Sigmoid colon (tissue), 7 donors: ENCODE measurements around the gene C5AR1. TPM values are rescaled to one million over a fixed set of nuclear protein-coding genes. Genes with fewer than 3 reads are reported as not detected.

Experiments used
- DNase-seq: peaks from one replicate; pipeline ENCODE4 v3.0.0-alpha.2; 2019
- H3K27ac ChIP-seq, 4 donors: fragments of 200-600 bp; sonication (generic); one replicate each; pipeline ENCODE4 v1.5.1; 2016 to 2019; ENCODE audit warnings: mild to moderate bottlenecking in 1 of 4
- H3K27me3 ChIP-seq, 3 donors: fragments of 200-600 bp; sonication (generic); one replicate each; pipeline ENCODE4 v1.5.1; 2019; ENCODE audit warnings: mild to moderate bottlenecking in 1 of 3
- H3K36me3 ChIP-seq, 4 donors: fragments of 200-600 bp; sonication (generic); one replicate each; pipeline ENCODE4 v1.5.1; 2016 to 2019
- H3K4me1 ChIP-seq, 4 donors: fragments of 200-600 bp; sonication (generic); one replicate each; pipeline ENCODE4 v1.5.1; 2017 to 2019
- H3K4me3 ChIP-seq, 4 donors: fragments of 200-600 bp; sonication (generic); one replicate each; pipeline ENCODE4 v1.5.1; 2017 to 2019; ENCODE audit warnings: mild to moderate bottlenecking in 2 of 4, moderate library complexity in 1 of 4
- H3K9me3 ChIP-seq, 4 donors: fragments of 200-600 bp in 3 of 4; sonication (generic) in 3 of 4; one replicate each; pipeline versions ENCODE4 v1.5.1 to v1.6.1; 2013 to 2019
- EP300 ChIP-seq, 4 donors: sonication (generic); formaldehyde crosslinking; IDR thresholded peaks; one replicate each; pipeline ENCODE4 v1.6.1; 2017; ENCODE audit warnings: antibody characterized with exemption in 4 of 4
- POLR2A ChIP-seq, 2 donors: fragments of 450-650 bp; IDR thresholded peaks; one replicate each; pipeline ENCODE4 v1.6.1; 2016; ENCODE audit warnings: antibody characterized with exemption in 2 of 2, mild to moderate bottlenecking in 2 of 2, moderate library complexity in 2 of 2
- POLR2AphosphoS5 ChIP-seq, 4 donors: sonication (generic); formaldehyde crosslinking; IDR thresholded peaks; one replicate each; pipeline ENCODE4 v1.6.1; 2017; ENCODE audit warnings: antibody characterized with exemption in 4 of 4
- WGBS, 2 donors: extraction: QIAGEN DNeasy Blood & Tissue Kit; methylation state at CpG; one replicate each; pipeline ENCODE4 v1.1.7; 2013; 5-methylcytosine and 5-hydroxymethylcytosine counted together
- intact Hi-C: fragments of 100-400 bp; cut with DNase I; formaldehyde crosslinking; loops from one replicate; pipeline ENCODE4 v1.15.1; 2023
- polyA plus RNA-seq, 3 donors: library from polyadenylated mRNA; stranded (reverse); fragments of 200-250 nt; gene quantifications; one replicate each; pipeline ENCODE4 v1.2.3, GENCODE V29; 2013
- total RNA-seq, 4 donors: library from RNA; depleted of rRNA; stranded (reverse); fragments of >200 nt; gene quantifications; one replicate each; pipeline ENCODE4 v1.1.0, GENCODE V29; 2016
- TF ChIP-seq, protein P1 (sequence below), 4 experiments: fragments of 450-650 bp in 3 of 4; fragments of 200-600 bp in 1 of 4; IDR thresholded peaks; one replicate each; pipeline ENCODE4 v1.5.1; 2016 to 2019; ENCODE audit warnings: antibody characterized with exemption in 4 of 4, mild to moderate bottlenecking in 3 of 4, moderate library complexity in 2 of 4
- donor health status: healthy with polysubstance abuse.
- donor health status: Bipolar disorder and iron deficiency.
- donor health status: healthy.

C5AR1 gene
- total and polyA plus RNA-seq, 7 donors = 5.4 to 19.4 (median 7.8) TPM

GRCh38 chr19:47267350-47267759, 42.3 kb upstream of the C5AR1 start:
- no peak for DNase-seq
- H3K9me3 ChIP-seq = no peaks in the 10 kb centered on the region
- H3K27ac ChIP-seq = no peak overlapping the region
- no peak for TF ChIP-seq POLR2AphosphoS5 (IDR thresholded peaks at IDR 0.05)
- TF ChIP-seq EP300 (IDR thresholded peaks at IDR 0.05) = no peak
- TF ChIP-seq, protein P1, sequence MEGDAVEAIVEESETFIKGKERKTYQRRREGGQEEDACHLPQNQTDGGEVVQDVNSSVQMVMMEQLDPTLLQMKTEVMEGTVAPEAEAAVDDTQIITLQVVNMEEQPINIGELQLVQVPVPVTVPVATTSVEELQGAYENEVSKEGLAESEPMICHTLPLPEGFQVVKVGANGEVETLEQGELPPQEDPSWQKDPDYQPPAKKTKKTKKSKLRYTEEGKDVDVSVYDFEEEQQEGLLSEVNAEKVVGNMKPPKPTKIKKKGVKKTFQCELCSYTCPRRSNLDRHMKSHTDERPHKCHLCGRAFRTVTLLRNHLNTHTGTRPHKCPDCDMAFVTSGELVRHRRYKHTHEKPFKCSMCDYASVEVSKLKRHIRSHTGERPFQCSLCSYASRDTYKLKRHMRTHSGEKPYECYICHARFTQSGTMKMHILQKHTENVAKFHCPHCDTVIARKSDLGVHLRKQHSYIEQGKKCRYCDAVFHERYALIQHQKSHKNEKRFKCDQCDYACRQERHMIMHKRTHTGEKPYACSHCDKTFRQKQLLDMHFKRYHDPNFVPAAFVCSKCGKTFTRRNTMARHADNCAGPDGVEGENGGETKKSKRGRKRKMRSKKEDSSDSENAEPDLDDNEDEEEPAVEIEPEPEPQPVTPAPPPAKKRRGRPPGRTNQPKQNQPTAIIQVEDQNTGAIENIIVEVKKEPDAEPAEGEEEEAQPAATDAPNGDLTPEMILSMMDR (IDR thresholded peaks at IDR 0.05) = no peak
- TF ChIP-seq POLR2A (IDR thresholded peaks at IDR 0.05) = no peak
- intact Hi-C loops = no loop called here
- H3K4me3 ChIP-seq = no peak overlapping the region
- 86 to 91% methylated on average over 14 of the region's 14 CpGs for WGBS, 2 donors
- no peaks in the 10 kb centered on the region for H3K27me3 ChIP-seq
- peaks cover 0 to 3% (median 2%) of the 10 kb centered on the region in 4 donors for H3K4me1 ChIP-seq
- peaks cover 30 to 89% (median 61%) of the 10 kb centered on the region in 4 donors for H3K36me3 ChIP-seq

DNA sequence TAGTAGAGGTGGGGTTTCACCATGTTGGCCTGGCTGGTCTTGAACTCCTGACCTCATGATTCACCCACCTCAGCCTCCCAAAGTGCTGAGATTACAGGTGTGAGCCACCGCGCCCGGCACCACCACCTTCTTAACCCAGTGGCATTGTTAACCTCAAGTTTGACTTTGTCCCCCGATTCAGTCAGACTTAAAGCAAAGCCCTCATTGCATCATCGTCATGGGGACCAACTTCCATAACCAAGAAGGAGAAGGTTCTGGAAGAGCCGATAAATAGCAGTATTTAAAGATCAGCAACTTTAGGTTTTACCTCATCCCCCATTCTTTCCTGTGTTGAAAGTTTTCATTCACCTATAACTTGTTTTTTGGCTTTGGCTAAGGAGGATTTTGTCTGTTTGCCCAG, 41.6 kb upstream of the C5AR1 start:
- intact Hi-C loops = no loop called here
- H3K36me3 ChIP-seq = peaks cover 30 to 82% (median 56%) of the 10 kb centered on the region in 4 donors
- DNase-seq = no peak
- no peak overlapping the region for H3K27ac ChIP-seq
- no peaks in the 10 kb centered on the region for H3K27me3 ChIP-seq
- peaks cover 0 to 10% (median 8%) of the 10 kb centered on the region in 4 donors for H3K4me1 ChIP-seq
- H3K4me3 ChIP-seq = no peak overlapping the region
- no peaks in the 10 kb centered on the region for H3K9me3 ChIP-seq
- TF ChIP-seq EP300 (IDR thresholded peaks at IDR 0.05) (no peak), POLR2AphosphoS5 (IDR thresholded peaks at IDR 0.05) (no peak), POLR2A (IDR thresholded peaks at IDR 0.05) (no peak)
- TF ChIP-seq, protein P1 (IDR thresholded peaks at IDR 0.05) = no peak
- 88 to 91% methylated on average over 6 of the region's 6 CpGs for WGBS, 2 donors

DNA sequence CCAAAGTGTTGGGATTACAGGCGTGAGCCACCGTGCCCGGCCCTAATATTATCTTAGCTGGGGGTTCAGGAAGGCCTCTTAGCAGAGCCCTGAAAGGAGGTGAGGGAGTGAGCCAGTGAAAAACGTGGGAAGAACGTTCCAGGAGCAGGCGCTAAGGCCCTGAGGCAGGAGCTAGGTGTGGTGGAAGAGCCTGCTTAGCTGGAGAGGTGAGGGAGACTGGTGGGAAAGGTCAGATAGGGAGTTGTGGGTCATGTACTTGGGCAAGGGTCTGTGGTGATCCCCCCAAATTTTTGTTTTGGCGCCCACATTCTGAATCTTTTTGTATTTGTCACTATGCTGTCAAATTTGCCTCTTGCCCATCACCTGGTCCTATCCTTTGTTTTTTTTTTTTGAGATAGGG, 40.1 kb upstream of the C5AR1 start:
- H3K4me1 ChIP-seq = peaks cover 0 to 11% (median 10%) of the 10 kb centered on the region in 4 donors

DNA sequence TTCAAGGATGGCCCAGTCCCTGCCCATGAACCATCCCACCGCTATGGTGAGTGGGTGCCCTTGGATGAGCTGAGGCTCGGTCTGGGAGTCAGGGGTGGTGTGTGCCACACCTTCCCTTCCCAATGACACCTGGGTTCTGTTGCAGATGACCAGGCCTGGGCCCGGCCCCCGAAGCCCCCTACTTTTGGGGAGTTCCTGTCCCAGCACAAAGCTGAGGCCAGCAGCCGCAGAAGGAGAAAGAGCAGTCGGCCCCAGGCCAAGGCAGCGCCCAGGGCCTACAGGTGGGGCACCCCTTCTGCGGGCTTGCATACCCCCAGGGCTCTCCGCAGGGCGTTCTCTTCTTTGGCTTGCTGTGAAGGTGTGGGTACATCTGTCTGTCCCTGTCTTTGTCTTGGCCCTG, 39.3 kb upstream of the C5AR1 start:
- no peak overlapping the region for H3K4me3 ChIP-seq
- no peak for DNase-seq
- peaks cover 22 to 58% (median 36%) of the 10 kb centered on the region in 4 donors for H3K36me3 ChIP-seq
- no peaks in the 10 kb centered on the region for H3K9me3 ChIP-seq
- intact Hi-C loops = loop anchor here (10.0 kb wide), 3 partner anchors 334 to 1354 kb away; partner anchors contain the start of genes BICRA and EHD2
- TF ChIP-seq POLR2A (IDR thresholded peaks at IDR 0.05) (no peak), POLR2AphosphoS5 (IDR thresholded peaks at IDR 0.05) (no peak), EP300 (IDR thresholded peaks at IDR 0.05) (no peak)
- TF ChIP-seq, protein P1 (IDR thresholded peaks at IDR 0.05) = no peak
- no peaks in the 10 kb centered on the region for H3K27me3 ChIP-seq
- no peak overlapping the region for H3K27ac ChIP-seq
- peaks cover 0 to 18% (median 15%) of the 10 kb centered on the region in 4 donors for H3K4me1 ChIP-seq
- WGBS, 2 donors = 93% methylated on average over 10 of the region's 10 CpGs

More for the DNA sequence above, 40.1 kb upstream of the C5AR1 start:
- WGBS, 2 donors = 89 to 95% methylated on average over 7 of the region's 7 CpGs
- Histone ChIP-seq H3K9me3 (no peaks in the 10 kb centered on the region), H3K4me3 (no peak overlapping the region), H3K36me3 (peaks cover 30 to 66% (median 44%) of the 10 kb centered on the region in 4 donors), H3K27ac (no peak overlapping the region), H3K27me3 (no peaks in the 10 kb centered on the region)
- TF ChIP-seq POLR2AphosphoS5 (IDR thresholded peaks at IDR 0.05) (no peak), EP300 (IDR thresholded peaks at IDR 0.05) (no peak), POLR2A (IDR thresholded peaks at IDR 0.05) (no peak)
- TF ChIP-seq, protein P1 (IDR thresholded peaks at IDR 0.05) = no peak
- intact Hi-C loops = no loop called here
- DNase-seq = no peak

- no peak for TF ChIP-seq POLR2AphosphoS5 (IDR thresholded peaks at IDR 0.05)
- TF ChIP-seq, protein P1 (IDR thresholded peaks at IDR 0.05) = no peak
- TF ChIP-seq EP300 (IDR thresholded peaks at IDR 0.05) = no peak
- no peak for TF ChIP-seq POLR2A (IDR thresholded peaks at IDR 0.05)
- WGBS, 2 donors = 75 to 86% methylated on average over 6 of the region's 6 CpGs
- Histone ChIP-seq H3K27me3 (no peaks in the 10 kb centered on the region), H3K4me1 (peaks cover 0 to 33% (median 31%) of the 10 kb centered on the region in 4 donors), H3K4me3 (no peak overlapping the region), H3K36me3 (peaks cover 15 to 43% (median 23%) of the 10 kb centered on the region in 4 donors), H3K9me3 (no peaks in the 10 kb centered on the region), H3K27ac (peak overlapping the region; percentile 93 to 97 (median 97))
- no peak for DNase-seq
- intact Hi-C loops = loop anchor here (2.0 to 10.0 kb wide), 4 partner anchors 45 to 1353 kb away; partner anchors contain the start of genes BICRA and EHD2
Measured at GRCh38 chr19:47271949-47272348, 37.7 kb upstream of the C5AR1 start.
